GM12878 (cell line): ENCODE data around the gene CAMTA1. TPM values are rescaled to one million over a fixed set of nuclear protein-coding genes. Genes with fewer than 3 reads are reported as not detected.

Experiments used
- ATAC-seq: fragments of 200-7000 bp; cut with Tn5 transposase; 3 replicates; pipeline ENCODE4 v1.9.1; 2020; ENCODE audit warnings: mild to moderate bottlenecking, moderate library complexity
- BruUV-seq: library from RNA; stranded (reverse); fragments of 400-500 nt; replicated peaks from 2 replicates; lab custom pipeline; 2021; lab: Mats Ljungman, UMichigan
- CTCF ChIA-PET: fragments of 300-600 bp; sonication (Branson Sonifier 250); formaldehyde crosslinking; extraction: SDS; loops from one replicate; lab custom pipeline; 2021; ENCODE audit warnings: inconsistent platforms; lab: Yijun Ruan, JAX
- POLR2A ChIA-PET: fragments of 350-600 bp; formaldehyde crosslinking; extraction: SDS; loops from one replicate; lab custom pipeline; 2021; ENCODE audit warnings: inconsistent platforms; lab: Charles Lee
- RAD21 ChIA-PET: fragments of 300-600 bp; sonication (Branson Sonifier 250); formaldehyde crosslinking; loops from one replicate; lab custom pipeline; 2023; ENCODE audit warnings: antibody characterized with exemption; ENCODE audit not compliant: unreplicated experiment; lab: Charles Lee
- SMC1A ChIA-PET: fragments of 300-600 bp; sonication (Branson Sonifier 250); formaldehyde crosslinking; loops from one replicate; lab custom pipeline; 2023; ENCODE audit not compliant: unreplicated experiment, uncharacterized antibody; lab: Charles Lee
- DNase-seq: peaks from one replicate; pipeline ENCODE4 v3.0.0-alpha.2; 2011; ENCODE audit warnings: low read depth, low spot score
- FAIRE-seq: peaks from 3 replicates; lab custom pipeline; 2011; peaks lifted over from hg19 to GRCh38; lab: Jason Lieb, UNC
- H2AFZ ChIP-seq: 2 replicates; pipeline ENCODE4 v1.6.0; 2011; ENCODE audit warnings: low read depth, low read length, control low read depth; ENCODE audit not compliant: control insufficient read depth
- H3K27ac ChIP-seq: 2 replicates; pipeline ENCODE4 v1.5.1; 2011; ENCODE audit warnings: control low read depth; ENCODE audit not compliant: control insufficient read depth, insufficient read depth
- H3K27me3 ChIP-seq, 2 experiments: replicated peaks in 1 of 2; 2 replicates each; pipeline versions ENCODE4 v1.6.0 to v1.6.1; 2011; ENCODE audit warnings: low read length in 1 of 2; ENCODE audit not compliant: control insufficient read depth in 2 of 2, insufficient read depth in 2 of 2
- H3K36me3 ChIP-seq, 2 experiments: 2 replicates each; pipeline ENCODE4 v1.5.1; 2011; ENCODE audit warnings: low read length in 1 of 2; ENCODE audit not compliant: control insufficient read depth in 2 of 2, insufficient read depth in 2 of 2
- H3K4me1 ChIP-seq: 2 replicates; pipeline ENCODE4 v1.6.1; 2011; ENCODE audit warnings: mild to moderate bottlenecking, low read length, moderate library complexity, mixed read lengths; ENCODE audit not compliant: control insufficient read depth, insufficient read depth
- H3K4me2 ChIP-seq: 2 replicates; pipeline ENCODE4 v1.6.0; 2011; ENCODE audit warnings: control low read depth; ENCODE audit not compliant: control insufficient read depth, insufficient read depth
- H3K4me3 ChIP-seq: fragments of 200-600 bp; sonication (generic); 2 replicates; pipeline ENCODE4 v1.5.1; 2016
- H3K79me2 ChIP-seq: 2 replicates; pipeline ENCODE4 v1.6.0; 2011; ENCODE audit warnings: low read length; ENCODE audit not compliant: control insufficient read depth, insufficient read depth
- H3K9ac ChIP-seq: 2 replicates; pipeline ENCODE4 v1.8.0; 2011; ENCODE audit warnings: low read length, control low read depth, mixed read lengths; ENCODE audit not compliant: control insufficient read depth, insufficient read depth
- H3K9me3 ChIP-seq: replicated peaks from 3 replicates; pipeline ENCODE4 v1.5.1; 2011; ENCODE audit warnings: mild to moderate bottlenecking, low read length; ENCODE audit not compliant: control insufficient read depth, insufficient read depth
- H4K20me1 ChIP-seq: 2 replicates; pipeline ENCODE4 v1.6.0; 2011; ENCODE audit not compliant: control insufficient read depth, insufficient read depth
- JUNB ChIP-seq: IDR thresholded peaks from 2 replicates; pipeline ENCODE4 v1.6.1; 2016; ENCODE audit warnings: antibody characterized with exemption, mild to moderate bottlenecking
- KDM1A ChIP-seq: fragments of 200-600 bp; sonication (generic); IDR thresholded peaks from 2 replicates; pipeline ENCODE4 v1.6.1; 2016; ENCODE audit warnings: borderline replicate concordance
- PAX5 ChIP-seq: IDR thresholded peaks from 2 replicates; pipeline ENCODE4 v1.6.1; 2011; ENCODE audit warnings: low read depth, low read length, borderline replicate concordance
- POLR2AphosphoS5 ChIP-seq: IDR thresholded peaks from 2 replicates; pipeline ENCODE4 v1.6.1; 2011; ENCODE audit warnings: mild to moderate bottlenecking, low read length, inconsistent platforms
- SIN3A ChIP-seq: IDR thresholded peaks from 2 replicates; pipeline ENCODE4 v1.6.1; 2012; ENCODE audit warnings: low read depth, low read length, improper control_type of control experiment
- WGBS: methylation state at CpG from one replicate; pipeline ENCODE4 v1.1.6; 2016; ENCODE audit warnings: low lambda C conversion rate; ENCODE audit not compliant: insufficient replicate concordance, insufficient coverage; ENCODE audit errors: missing lambda C conversion rate; 5-methylcytosine and 5-hydroxymethylcytosine counted together
- in situ Hi-C: fragments of 300-500 bp; cut with MboI; formaldehyde crosslinking; loops from 9 replicates; pipeline ENCODE4 v1.14.3; 2018; ENCODE audit warnings: mixed read lengths
- intact Hi-C: fragments of 100-400 bp; cut with micrococcal nuclease; formaldehyde crosslinking; loops from one replicate; pipeline ENCODE4 v1.14.2; 2022; ENCODE audit not compliant: unreplicated experiment
- polyA plus RNA-seq, 11 experiments: library from polyadenylated mRNA; depleted of rRNA in 4 of 11; unstranded in 6 of 11; stranded (reverse) in 5 of 11; fragments of >200 nt; fragmentation: Nextera tagmentation in 4 of 11; fragmentation: Illumina TruSeq in 1 of 11; extraction: Ambion mirVana in 4 of 11; extraction: Trizol in 1 of 11; gene quantifications; 1 replicate in 1 of 11; 2 replicates in 10 of 11; pipeline versions ENCODE4 v1.2.1 to v1.2.3, GENCODE V29; 2011 to 2016; ENCODE audit warnings: inconsistent platforms in 2 of 11, missing spikeins in 2 of 11, low read depth in 1 of 11
- total RNA-seq, 4 experiments: library from RNA; depleted of rRNA in 3 of 4; stranded (reverse); fragments of >200 nt in 3 of 4; fragmentation: Illumina TruSeq in 1 of 4; extraction: Trizol in 1 of 4; gene quantifications; 2 replicates each; pipeline versions ENCODE4 v1.2.1 to v1.2.3, GENCODE V29; 2013 to 2021

CAMTA1 gene
- total and polyA plus RNA-seq, 10 of the 15 experiments (the other 5 are each of a cell fraction or from before 2014, with no cell fraction given), result 37.7 to 148 (median 76.4) TPM

DNA sequence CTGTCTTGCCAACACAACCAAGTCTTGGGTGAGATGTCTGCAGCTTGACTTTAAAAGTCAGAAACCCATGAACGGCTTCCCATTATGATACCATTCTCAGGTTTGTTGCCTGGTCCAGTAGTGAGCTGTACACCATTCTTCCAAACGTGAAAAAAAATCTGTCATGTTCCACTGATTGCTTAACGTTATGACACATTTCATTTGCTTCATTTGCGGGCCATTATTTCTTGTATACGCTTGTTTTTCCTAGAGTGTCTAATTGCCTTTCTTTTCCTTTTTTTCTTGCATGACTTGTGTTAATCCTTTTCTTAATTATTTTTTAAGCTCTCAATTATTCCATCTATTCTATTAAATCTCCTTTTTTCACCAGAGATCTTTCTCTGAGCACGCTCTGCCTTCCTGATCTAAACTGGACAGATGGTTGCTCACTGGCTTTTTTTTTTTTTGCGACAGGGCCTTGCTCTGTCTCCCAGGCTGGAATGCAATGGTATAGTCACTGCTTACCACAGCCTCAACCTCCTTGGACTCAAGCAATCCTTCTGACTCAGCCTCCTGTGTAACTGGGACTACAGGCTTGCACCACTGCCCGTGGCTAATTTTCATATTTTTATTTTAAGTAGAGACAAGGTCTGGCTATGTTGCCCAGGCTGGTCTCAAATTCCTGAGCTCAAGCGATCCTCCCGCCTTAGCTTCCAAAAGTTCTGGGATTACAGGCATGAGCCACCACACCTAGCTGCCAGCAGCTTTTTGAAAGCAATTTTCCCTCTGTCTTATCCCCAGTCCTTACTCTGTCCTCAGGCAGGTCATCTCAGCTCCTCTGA, 31.7 kb upstream of the CAMTA1 start:
- BruUV-seq, result no TSS peak
- no peak for FAIRE-seq

DNA sequence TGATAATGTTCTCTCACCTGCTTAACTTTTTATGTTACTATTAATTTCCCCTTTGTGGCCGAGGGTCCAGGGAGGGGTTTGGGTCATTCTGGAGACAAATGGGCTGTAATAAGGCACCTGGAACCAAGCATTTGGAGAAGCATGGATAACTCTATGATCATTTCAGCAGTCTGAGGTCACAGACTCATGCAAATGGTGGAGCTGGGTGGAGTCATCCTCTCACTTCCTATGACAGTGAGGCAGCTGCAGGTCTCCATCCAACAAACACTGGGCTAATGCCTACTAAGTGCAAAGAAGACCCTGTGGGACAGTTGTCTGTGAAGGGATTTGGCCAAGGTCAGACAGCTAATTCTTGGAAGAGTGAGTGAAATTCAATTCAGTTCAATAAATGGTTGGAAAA, 28.8 kb upstream of the CAMTA1 start:
- SMC1A ChIA-PET, result no interaction called here
- TF ChIP-seq SIN3A, result no peak
- no peak for TF ChIP-seq JUNB
- TF ChIP-seq KDM1A, result no peak
- no peak for TF ChIP-seq POLR2AphosphoS5
- no peak for FAIRE-seq
- Histone ChIP-seq H3K4me1 (no peaks in the 10 kb centered on the region), H3K9me3 (no peaks in the 10 kb centered on the region), H3K4me2 (no peak overlapping the region), H2AFZ (no peak overlapping the region; the same call in 1 of the 2 replicates), H3K9ac (no peak overlapping the region), H3K4me3 (no peak overlapping the region), H3K27ac (no peak overlapping the region), H3K79me2 (no peaks in the 10 kb centered on the region), H3K27me3 (no peaks in the 10 kb centered on the region), H4K20me1 (no peaks in the 10 kb centered on the region), H3K36me3 (no peaks in the 10 kb centered on the region)
- BruUV-seq, result no TSS peak
- RAD21 ChIA-PET, result no interaction called here
- intact Hi-C loops (no loop called here), in situ Hi-C loops (no loop called here)
- 0 out of 3 replicates have a peak, but pooled peaks have one; percentile 24 for ATAC-seq
- CTCF ChIA-PET, result no interaction called here
- WGBS, result 25% methylated on average over 1 of the region's 1 CpG
- DNase-seq, result no peak
- POLR2A ChIA-PET, result no interaction called here

More for the DNA sequence above, 31.7 kb upstream of the CAMTA1 start:
- no peak overlapping the region for H3K27ac ChIP-seq
- ATAC-seq, result no peak
- SMC1A ChIA-PET, result interaction anchor here (0.9 to 1.1 kb wide), 2 partner anchors 10 to 94 kb away, joined by 3 read pairs; no protein-coding TSS in a partner anchor
- no peak overlapping the region for H3K4me2 ChIP-seq
- DNase-seq, result no peak
- TF ChIP-seq PAX5, result no peak
- intact Hi-C loops, result no loop called here
- H2AFZ ChIP-seq, result no peak overlapping the region
- H3K9me3 ChIP-seq, result no peaks in the 10 kb centered on the region
- H3K4me3 ChIP-seq, result no peak overlapping the region
- POLR2A ChIA-PET, result no interaction called here
- no peaks in the 10 kb centered on the region for H3K36me3 ChIP-seq
- RAD21 ChIA-PET, result interaction anchor here (0.7 kb wide), 1 partner anchor 32 kb away, joined by 3 read pairs; the partner anchor contains the start of gene CAMTA1
- no peaks in the 10 kb centered on the region for H3K79me2 ChIP-seq
- H3K4me1 ChIP-seq, result no peaks in the 10 kb centered on the region
- in situ Hi-C loops, result no loop called here
- H3K9ac ChIP-seq, result no peak overlapping the region
- H4K20me1 ChIP-seq, result no peaks in the 10 kb centered on the region
- no peaks in the 10 kb centered on the region for H3K27me3 ChIP-seq
- CTCF ChIA-PET, result interaction anchor here (0.6 kb wide), 1 partner anchor 139 kb away, joined by 6 read pairs; no protein-coding TSS in a partner anchor
- WGBS, result 53% methylated on average over 10 of the region's 10 CpGs
